Measurements from ENCODE around the gene OR4C46. TPM values are rescaled to one million over a fixed set of nuclear protein-coding genes. Genes with fewer than 3 reads are reported as not detected.
"Not testable (repeated sequence)": the region's sequence is repeated elsewhere in the genome, so short reads cannot be mapped to it uniquely, and the experiment has no call there.

Gene OR4C46
- total RNA-seq, result not detected

- Histone ChIP-seq H3K4me1 (no peaks in the 10 kb centered on the region), H3K4me3 (no peak within 1 kb of the TSS), H3K36me3 (no peaks in the 10 kb centered on the region), H3K27ac (no peak within 1 kb of the TSS), H3K9me3 (peaks cover 0 to 5% (median 0%) of the 10 kb centered on the region in 3 donors), H3K27me3 (no peaks in the 10 kb centered on the region)
- ATAC-seq, result no peak
- 38 to 67% methylated on average over 1 of the region's 1 CpG for WGBS, 2 donors (ENCODE audit: low coverage in 1 of 2)
- TF ChIP-seq POLR2A (IDR thresholded peaks at IDR 0.05), result no peak
- TF ChIP-seq CTCF (IDR thresholded peaks at IDR 0.05), result no peak
Measured at GRCh38 chr11:54603898-54604297, at the start of gene OR4C46. Gene OR4C46 (minus strand): TSS chr11:54603998. CDS start chr11:54603998, 0 bp downstream.

GRCh38 chr11:54645606-54646005 lies 41.8 kb upstream of the OR4C46 start:
- H3K4me1 ChIP-seq, H3K27ac ChIP-seq, ATAC-seq, H3K36me3 ChIP-seq, H3K27me3 ChIP-seq, H3K4me3 ChIP-seq: not testable (repeated sequence)
- WGBS, 2 donors (ENCODE audit: low coverage in 1 of 2), result 45 to 53% methylated on average over 6 of the region's 8 CpGs
- H3K9me3 ChIP-seq, result peaks cover 0 to 15% (median 0%) of the 10 kb centered on the region in 3 donors

GRCh38 chr11:54561439-54561838 lies 42.4 kb downstream of the OR4C46 start:
- H3K36me3 ChIP-seq, H3K27ac ChIP-seq, ATAC-seq, H3K4me3 ChIP-seq, H3K4me1 ChIP-seq, H3K27me3 ChIP-seq: not testable (repeated sequence)
- peaks cover 0 to 35% (median 0%) of the 10 kb centered on the region in 3 donors for H3K9me3 ChIP-seq
- 54 to 60% methylated on average over 3 of the region's 3 CpGs for WGBS, 2 donors (ENCODE audit: low coverage in 1 of 2)

GRCh38 chr11:54558919-54559318 lies 44.9 kb downstream of the OR4C46 start:
- Histone ChIP-seq H3K9me3 (peaks cover 0 to 44% (median 0%) of the 10 kb centered on the region in 3 donors), H3K27me3 (no peaks in the 10 kb centered on the region), H3K27ac (no peak overlapping the region), H3K4me3 (no peak overlapping the region), H3K36me3 (no peaks in the 10 kb centered on the region), H3K4me1 (no peaks in the 10 kb centered on the region)
- 71 to 100% methylated on average over 1 to 3 of the region's 3 CpGs for WGBS, 2 donors (ENCODE audit: low coverage in 1 of 2)
- no peak for ATAC-seq
- TF ChIP-seq POLR2A (IDR thresholded peaks at IDR 0.05) (no peak), CTCF (IDR thresholded peaks at IDR 0.05) (no peak), EP300 (IDR thresholded peaks at IDR 0.05) (no peak), POLR2AphosphoS5 (IDR thresholded peaks at IDR 0.05) (no peak)

- TF ChIP-seq POLR2A (IDR thresholded peaks at IDR 0.05) (no peak), POLR2AphosphoS5 (IDR thresholded peaks at IDR 0.05) (no peak), CTCF (IDR thresholded peaks at IDR 0.05) (no peak), EP300 (IDR thresholded peaks at IDR 0.05) (no peak)
- no peaks in the 10 kb centered on the region for H3K4me1 ChIP-seq
- WGBS, 2 donors (ENCODE audit: low coverage in 1 of 2), result 60 to 66% methylated on average over 2 to 3 of the region's 3 CpGs
- ATAC-seq, result no peak
- no peaks in the 10 kb centered on the region for H3K27me3 ChIP-seq
- H3K9me3 ChIP-seq, result peaks cover 0 to 44% (median 0%) of the 10 kb centered on the region in 3 donors
- no peak overlapping the region for H3K27ac ChIP-seq
- H3K4me3 ChIP-seq, result no peak overlapping the region
- no peaks in the 10 kb centered on the region for H3K36me3 ChIP-seq
Measured at GRCh38 chr11:54558407-54558806, 45.4 kb downstream of the OR4C46 start.

Other genes starting within 250 kb of the OR4C46 start
- not detected for gene OR4A5, start 102.8 kb upstream of the OR4C46 start, total RNA-seq

All from gastroesophageal sphincter (tissue), 4 donors.